GM19468 (cell line): ENCODE measurements around the gene TLE1.

ENCODE experiments used
- ATAC-seq: cut with Tn5 transposase; IDR thresholded peaks from one replicate; pipeline ENCODE4 v1.9.1; 2021; ENCODE audit warnings: mild to moderate bottlenecking, moderate library complexity, moderate number of reproducible peaks; ENCODE audit not compliant: unreplicated experiment; ENCODE audit errors: extremely low read depth

Gene TLE1

GRCh38 chr9:81687521-81688261 is 1.7 kb downstream of the TLE1 start:
- no peak for ATAC-seq

GRCh38 chr9:81686614-81687520 is 2.5 kb downstream of the TLE1 start:
- ATAC-seq, result no peak

- no peak for ATAC-seq
These were observed 3.4 kb downstream of the TLE1 start for GRCh38 chr9:81685763-81686613.

- no peak for ATAC-seq
These were observed 4.7 kb downstream of the TLE1 start for GRCh38 chr9:81684635-81685034.

GRCh38 chr9:81683704-81684103 is 5.6 kb downstream of the TLE1 start:
- ATAC-seq, result no peak

- no peak for ATAC-seq
These were observed 6.1 kb downstream of the TLE1 start for GRCh38 chr9:81683238-81683637.

GRCh38 chr9:81682797-81683196 is 6.5 kb downstream of the TLE1 start:
- no peak for ATAC-seq

GRCh38 chr9:81682177-81682576 is 7.2 kb downstream of the TLE1 start:
- no peak for ATAC-seq

- ATAC-seq, result no peak
These were observed 8.8 kb downstream of the TLE1 start for GRCh38 chr9:81680506-81680905.

GRCh38 chr9:81680006-81680405 is 9.3 kb downstream of the TLE1 start:
- ATAC-seq, result no peak

- ATAC-seq, result no peak
These were observed 11.3 kb downstream of the TLE1 start for GRCh38 chr9:81678088-81678487.

GRCh38 chr9:81676395-81676794 is 13.0 kb downstream of the TLE1 start:
- no peak for ATAC-seq

GRCh38 chr9:81673310-81673709 is 16.0 kb downstream of the TLE1 start:
- no peak for ATAC-seq

GRCh38 chr9:81671880-81672280 is 17.5 kb downstream of the TLE1 start:
- ATAC-seq, result no peak

- no peak for ATAC-seq
These were observed 19.5 kb downstream of the TLE1 start for GRCh38 chr9:81669866-81670265.

GRCh38 chr9:81669041-81669651 is 20.2 kb downstream of the TLE1 start:
- ATAC-seq, result no peak

- ATAC-seq, result no peak
These were observed 23.2 kb downstream of the TLE1 start for GRCh38 chr9:81666123-81666522.

GRCh38 chr9:81665322-81665871 is 23.9 kb downstream of the TLE1 start:
- ATAC-seq, result no peak

GRCh38 chr9:81664638-81665222 is 24.6 kb downstream of the TLE1 start:
- ATAC-seq, result no peak
